Measurements from ENCODE around the gene PRLH. TPM values are rescaled to one million over a fixed set of nuclear protein-coding genes. Genes with fewer than 3 reads are reported as not detected.
A peak's percentile ranks its signal among the peaks of the same experiment; 100 is the strongest.

The PRLH gene
- total RNA-seq, 1 donor: not detected

DNA sequence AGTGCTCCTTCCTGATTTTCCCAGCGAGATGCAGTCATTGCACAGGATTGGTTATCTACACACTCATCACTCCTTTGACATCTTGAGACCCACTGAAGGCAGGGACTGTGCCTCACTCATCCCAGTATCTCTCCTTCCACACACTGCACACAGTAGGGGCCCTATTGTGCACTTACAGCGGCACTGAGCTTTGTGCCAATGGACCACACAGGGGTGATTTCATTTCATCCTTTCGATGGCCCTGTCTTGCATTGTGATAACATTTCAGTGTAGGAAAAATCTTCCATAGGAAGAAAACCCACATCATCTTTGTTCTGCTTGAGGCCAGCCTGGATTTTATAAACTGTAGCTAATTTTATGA lies 50.0 kb downstream of the PRLH start:
- Histone ChIP-seq H3K4me1 (ENCODE audit: insufficient read depth, low read length) (peaks cover 29% of the 10 kb centered on the region), H3K27me3 (ENCODE audit: insufficient read depth, low read length) (no peaks in the 10 kb centered on the region), H3K9me3 (ENCODE audit: low read depth, low read length) (no peaks in the 10 kb centered on the region), H3K79me2 (ENCODE audit: insufficient read depth, low read length) (no peaks in the 10 kb centered on the region), H4K20me1 (ENCODE audit: insufficient read depth, low read length) (no peaks in the 10 kb centered on the region), H3K36me3 (ENCODE audit: insufficient read depth, low read length) (no peaks in the 10 kb centered on the region), H2AFZ (ENCODE audit: low read length) (no peak overlapping the region), H3K27ac (ENCODE audit: low read depth, low read length) (peak overlapping the region; percentile 64), H3K4me3 (ENCODE audit: insufficient read depth, low read length) (no peak overlapping the region), H3K4me2 (ENCODE audit: insufficient read depth, low read length) (peak overlapping the region; percentile 26)
- TF ChIP-seq, protein P1, sequence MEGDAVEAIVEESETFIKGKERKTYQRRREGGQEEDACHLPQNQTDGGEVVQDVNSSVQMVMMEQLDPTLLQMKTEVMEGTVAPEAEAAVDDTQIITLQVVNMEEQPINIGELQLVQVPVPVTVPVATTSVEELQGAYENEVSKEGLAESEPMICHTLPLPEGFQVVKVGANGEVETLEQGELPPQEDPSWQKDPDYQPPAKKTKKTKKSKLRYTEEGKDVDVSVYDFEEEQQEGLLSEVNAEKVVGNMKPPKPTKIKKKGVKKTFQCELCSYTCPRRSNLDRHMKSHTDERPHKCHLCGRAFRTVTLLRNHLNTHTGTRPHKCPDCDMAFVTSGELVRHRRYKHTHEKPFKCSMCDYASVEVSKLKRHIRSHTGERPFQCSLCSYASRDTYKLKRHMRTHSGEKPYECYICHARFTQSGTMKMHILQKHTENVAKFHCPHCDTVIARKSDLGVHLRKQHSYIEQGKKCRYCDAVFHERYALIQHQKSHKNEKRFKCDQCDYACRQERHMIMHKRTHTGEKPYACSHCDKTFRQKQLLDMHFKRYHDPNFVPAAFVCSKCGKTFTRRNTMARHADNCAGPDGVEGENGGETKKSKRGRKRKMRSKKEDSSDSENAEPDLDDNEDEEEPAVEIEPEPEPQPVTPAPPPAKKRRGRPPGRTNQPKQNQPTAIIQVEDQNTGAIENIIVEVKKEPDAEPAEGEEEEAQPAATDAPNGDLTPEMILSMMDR (IDR thresholded peaks at IDR 0.05; ENCODE audit: extremely low read depth, low read depth, low read length): no peak
- peak; percentile 26 for DNase-seq (ENCODE audit: insufficient read length, low spot score, missing footprints)

Small RNAs within 50 kb of the gene (small RNA-seq; reads per million reads assigned to genes)
- 0.37 reads per million for gene RNU6-1140P

Other genes starting within 250 kb of the PRLH start
- 4,017 and 4,247 TPM in 2 replicates for gene COL6A3, start 152.4 kb upstream of the PRLH start, total RNA-seq
- gene MLPH, start 79.3 kb upstream of the PRLH start, total RNA-seq: 25.7 and 32.1 TPM in 2 replicates
- 0.36 TPM in 1 of 2 replicates, not detected in the other for gene RAB17, start 24.2 kb downstream of the PRLH start, total RNA-seq
- gene LRRFIP1, start 61.0 kb downstream of the PRLH start, total RNA-seq: 48.3 and 51.8 TPM in 2 replicates
- 0.59 and 0.72 TPM in 2 replicates for gene RBM44, start 232.2 kb downstream of the PRLH start, total RNA-seq

All from osteoblast (primary cell).